Kidney (tissue), 14 donors: ENCODE measurements around the gene CTNNB1. TPM values are rescaled to one million over a fixed set of nuclear protein-coding genes. Genes with fewer than 3 reads are reported as not detected.

Source experiments
- DNase-seq, 5 donors: peaks; one replicate each; pipeline ENCODE4 v3.0.0-alpha.2; 2013 to 2020
- FAIRE-seq: peaks from 2 replicates; lab custom pipeline; 2012; peaks lifted over from hg19 to GRCh38; lab: Jason Lieb, UNC
- H3K27ac ChIP-seq, 2 donors: one replicate each; pipeline ENCODE4 v1.7.0; 2013; ENCODE audit warnings: low read depth in 2 of 2, low read length in 2 of 2, inconsistent platforms in 1 of 2
- H3K27me3 ChIP-seq: one replicate; pipeline ENCODE4 v1.7.1; 2013; ENCODE audit warnings: low read length, inconsistent platforms; ENCODE audit not compliant: control insufficient read depth, insufficient read depth
- H3K36me3 ChIP-seq, 3 donors: one replicate each; pipeline versions ENCODE4 v1.7.0 to v1.7.1; 2013; ENCODE audit warnings: low read length in 3 of 3, control low read depth in 1 of 3, inconsistent platforms in 1 of 3; ENCODE audit not compliant: insufficient read depth in 3 of 3, control insufficient read depth in 2 of 3
- H3K4me1 ChIP-seq, 3 donors: one replicate each; pipeline versions ENCODE4 v1.7.0 to v1.7.1; 2013; ENCODE audit warnings: low read length in 3 of 3, inconsistent platforms in 1 of 3, low read depth in 1 of 3; ENCODE audit not compliant: control insufficient read depth in 2 of 3, insufficient read depth in 2 of 3
- H3K4me3 ChIP-seq, 3 donors: one replicate each; pipeline versions ENCODE4 v1.7.0 to v1.8.1; 2013; ENCODE audit warnings: low read length in 3 of 3, control low read depth in 1 of 3, inconsistent platforms in 1 of 3
- H3K9ac ChIP-seq, 3 donors: one replicate each; pipeline versions ENCODE4 v1.7.0 to v1.7.1; 2013; ENCODE audit warnings: low read length in 3 of 3, control low read depth in 1 of 3, inconsistent platforms in 1 of 3
- H3K9me3 ChIP-seq, 3 donors: one replicate each; pipeline versions ENCODE4 v1.7.0 to v1.7.1; 2013; ENCODE audit warnings: low read length in 3 of 3, control low read depth in 1 of 3, inconsistent platforms in 1 of 3; ENCODE audit not compliant: control insufficient read depth in 2 of 3, insufficient read depth in 1 of 3
- intact Hi-C: fragments of 100-400 bp; cut with DNase I; formaldehyde crosslinking; loops from one replicate; pipeline ENCODE4 v1.11.1; 2022
- polyA plus RNA-seq: library from polyadenylated mRNA; stranded (reverse); fragments of 350-450 nt; fragmentation: Illumina TruSeq; extraction: RNeasy Lipid Tissue Mini Kit (QIAGEN cat#74804); gene quantifications from one replicate; pipeline ENCODE4 v1.2.3, GENCODE V29; 2014; ENCODE audit warnings: low read depth, low replicate concordance; ENCODE audit not compliant: insufficient read depth
- total RNA-seq: library from RNA; stranded (reverse); fragmentation: NEBNext Ultra II Directional; extraction: Animal tissue kit (Norgen Biotek cat#: 25700); gene quantifications from one replicate; pipeline ENCODE4 v1.2.1, GENCODE V29; 2021
- TF ChIP-seq, protein P1 (sequence below): IDR thresholded peaks from 3 replicates; pipeline ENCODE4 v1.5.1; 2012; ENCODE audit warnings: mild to moderate bottlenecking, moderate library complexity, borderline replicate concordance; ENCODE audit not compliant: insufficient read depth; ENCODE audit errors: extremely low read depth
- donor health status: control.
- donor health status: control.
- donor health status: control.
- donor health status: control.
- donor health status: control.
- donor health status: DM: yes; HTN: yes; CAD: no.
- donor health status: Normal renal cell carcinoma (clear cell type).

CTNNB1 gene
- total and polyA plus RNA-seq, 2 donors from 2014 or later: 97.0 to 329 TPM

GRCh38 chr3:41258239-41258800, 59.0 kb downstream of the CTNNB1 start:
- DNase-seq (no peak), FAIRE-seq (no peak)
- Histone ChIP-seq H3K27me3 (no peaks in the 10 kb centered on the region), H3K9me3 (no peaks in the 10 kb centered on the region), H3K27ac (no peak overlapping the region), H3K36me3 (no peaks in the 10 kb centered on the region), H3K4me3 (no peak overlapping the region), H3K4me1 (no peaks in the 10 kb centered on the region), H3K9ac (no peak overlapping the region)
- intact Hi-C loops: no loop called here
- TF ChIP-seq, protein P1, sequence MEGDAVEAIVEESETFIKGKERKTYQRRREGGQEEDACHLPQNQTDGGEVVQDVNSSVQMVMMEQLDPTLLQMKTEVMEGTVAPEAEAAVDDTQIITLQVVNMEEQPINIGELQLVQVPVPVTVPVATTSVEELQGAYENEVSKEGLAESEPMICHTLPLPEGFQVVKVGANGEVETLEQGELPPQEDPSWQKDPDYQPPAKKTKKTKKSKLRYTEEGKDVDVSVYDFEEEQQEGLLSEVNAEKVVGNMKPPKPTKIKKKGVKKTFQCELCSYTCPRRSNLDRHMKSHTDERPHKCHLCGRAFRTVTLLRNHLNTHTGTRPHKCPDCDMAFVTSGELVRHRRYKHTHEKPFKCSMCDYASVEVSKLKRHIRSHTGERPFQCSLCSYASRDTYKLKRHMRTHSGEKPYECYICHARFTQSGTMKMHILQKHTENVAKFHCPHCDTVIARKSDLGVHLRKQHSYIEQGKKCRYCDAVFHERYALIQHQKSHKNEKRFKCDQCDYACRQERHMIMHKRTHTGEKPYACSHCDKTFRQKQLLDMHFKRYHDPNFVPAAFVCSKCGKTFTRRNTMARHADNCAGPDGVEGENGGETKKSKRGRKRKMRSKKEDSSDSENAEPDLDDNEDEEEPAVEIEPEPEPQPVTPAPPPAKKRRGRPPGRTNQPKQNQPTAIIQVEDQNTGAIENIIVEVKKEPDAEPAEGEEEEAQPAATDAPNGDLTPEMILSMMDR: no peak

DNA sequence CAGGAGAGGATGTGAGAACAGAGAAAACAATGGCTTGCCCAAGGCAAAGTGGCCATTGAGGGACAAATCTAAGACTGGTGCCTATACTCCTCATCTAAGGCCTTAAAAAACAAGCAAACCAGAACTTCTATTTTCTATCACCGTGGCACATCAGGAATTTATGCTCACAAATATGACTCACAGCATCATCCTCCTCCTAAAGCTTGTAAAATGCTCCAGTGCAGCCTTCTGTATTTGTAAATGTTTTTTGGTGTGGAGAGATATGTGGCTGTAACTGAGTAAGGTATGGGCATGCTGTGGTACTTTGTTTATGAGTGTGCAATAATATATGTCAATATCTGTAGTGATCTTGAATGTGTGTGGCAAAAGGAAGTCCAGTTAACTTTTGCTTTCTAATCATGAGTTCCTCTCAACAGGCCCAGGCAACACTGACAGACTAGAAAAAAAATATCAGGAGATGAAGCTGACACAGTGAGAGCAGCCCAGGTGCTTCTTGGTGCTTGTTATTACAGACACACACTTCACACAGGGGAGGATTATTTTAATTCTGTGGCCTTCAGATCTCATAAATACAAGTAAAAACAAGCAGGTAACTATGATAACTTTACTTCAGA, 60.3 kb downstream of the CTNNB1 start:
- Histone ChIP-seq H3K4me1 (no peaks in the 10 kb centered on the region), H3K27ac (no peak overlapping the region), H3K9me3 (no peaks in the 10 kb centered on the region), H3K4me3 (no peak overlapping the region), H3K27me3 (no peaks in the 10 kb centered on the region), H3K9ac (no peak overlapping the region), H3K36me3 (no peaks in the 10 kb centered on the region)
- TF ChIP-seq, protein P1: no peak
- FAIRE-seq (no peak), DNase-seq (no peak)
- intact Hi-C loops: no loop called here

DNA sequence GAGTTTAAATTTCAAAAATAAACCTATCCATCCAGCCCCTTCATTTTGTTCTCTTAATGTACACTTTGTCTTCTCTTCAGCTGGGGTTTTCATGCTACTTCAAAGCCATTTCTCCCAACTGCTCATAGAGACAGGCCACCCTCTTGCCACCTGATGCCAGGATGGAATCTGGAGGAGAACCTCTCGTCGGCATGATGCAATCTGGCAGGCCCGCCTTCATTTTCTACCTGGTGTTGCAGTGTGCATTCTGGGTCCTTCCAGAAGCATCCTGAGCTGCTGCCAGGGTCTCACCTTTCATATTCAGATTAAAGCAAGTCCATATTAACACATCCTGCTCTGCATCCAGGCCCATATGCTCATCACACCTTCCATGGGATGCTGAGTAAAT, 60.8 kb downstream of the CTNNB1 start:
- Histone ChIP-seq H3K9me3 (no peaks in the 10 kb centered on the region), H3K27ac (no peak overlapping the region), H3K36me3 (no peaks in the 10 kb centered on the region), H3K4me3 (no peak overlapping the region), H3K9ac (no peak overlapping the region), H3K4me1 (no peaks in the 10 kb centered on the region), H3K27me3 (no peaks in the 10 kb centered on the region)
- TF ChIP-seq, protein P1: no peak
- DNase-seq (no peak), FAIRE-seq (no peak)
- intact Hi-C loops: no loop called here
